IMR-90 (cell line): Measurements from ENCODE around the gene TAF11L9. TPM values are rescaled to one million over a fixed set of nuclear protein-coding genes. Genes with fewer than 3 reads are reported as not detected.
"Not testable (repeated sequence)": the region's sequence is repeated elsewhere in the genome, so short reads cannot be mapped to it uniquely, and the experiment has no call there.

Experiments
- ATAC-seq: fragments of 200-7000 bp; cut with Tn5 transposase; 2 replicates; pipeline ENCODE4 v1.9.1; 2020; ENCODE audit warnings: low read depth, mild to moderate bottlenecking, moderate library complexity
- BruUV-seq: library from RNA; stranded (reverse); fragments of 400-500 nt; replicated peaks from 2 replicates; lab custom pipeline; 2021; lab: Mats Ljungman, UMichigan
- CTCF ChIA-PET: fragments of 300-600 bp; formaldehyde crosslinking; extraction: SDS; loops from one replicate; lab custom pipeline; 2021; ENCODE audit warnings: antibody characterized with exemption; lab: Yijun Ruan, JAX
- POLR2A ChIA-PET: fragments of 300-600 bp; sonication (Branson Sonifier 250); formaldehyde crosslinking; loops from one replicate; lab custom pipeline; 2022; ENCODE audit warnings: antibody characterized with exemption; ENCODE audit not compliant: unreplicated experiment; lab: Charles Lee
- DNase-seq: peaks from one replicate; pipeline ENCODE4 v3.0.0; 2013
- H2AFZ ChIP-seq: replicated peaks from 2 replicates; pipeline ENCODE3; 2013; ENCODE audit warnings: low read length, mild to moderate bottlenecking; ENCODE audit not compliant: poor library complexity
- H2AK5ac ChIP-seq: 2 replicates; pipeline ENCODE4 v1.6.1; 2013; ENCODE audit warnings: low read depth, low read length, inconsistent platforms
- H2AK9ac ChIP-seq: replicated peaks from 2 replicates; pipeline ENCODE3; 2013; ENCODE audit warnings: mild to moderate bottlenecking, low read depth, low read length, moderate library complexity; ENCODE audit not compliant: poor library complexity
- H2BK120ac ChIP-seq: 2 replicates; pipeline ENCODE4 v1.6.1; 2013; ENCODE audit warnings: low read depth, low read length, inconsistent platforms
- H2BK15ac ChIP-seq: 3 replicates; pipeline ENCODE4 v1.6.1; 2013; ENCODE audit warnings: low read depth, low read length, inconsistent platforms
- H2BK20ac ChIP-seq: 2 replicates; pipeline ENCODE4 v1.6.1; 2013; ENCODE audit warnings: low read depth, mild to moderate bottlenecking, inconsistent platforms, low read length, moderate library complexity
- H2BK5ac ChIP-seq: 2 replicates; pipeline ENCODE4 v1.6.1; 2013; ENCODE audit warnings: mild to moderate bottlenecking, low read depth, low read length, inconsistent platforms; ENCODE audit not compliant: poor library complexity, severe bottlenecking
- H3K14ac ChIP-seq: replicated peaks from 2 replicates; pipeline ENCODE4 v1.6.1; 2013; ENCODE audit warnings: low read depth, low read length, inconsistent platforms
- H3K18ac ChIP-seq: 2 replicates; pipeline ENCODE4 v1.6.1; 2013; ENCODE audit warnings: low read depth, low read length, control low read depth
- H3K23ac ChIP-seq: 2 replicates; pipeline ENCODE4 v1.6.1; 2013; ENCODE audit warnings: low read depth, low read length, inconsistent platforms
- H3K27ac ChIP-seq: 2 replicates; pipeline ENCODE4 v1.5.1; 2013; ENCODE audit warnings: mild to moderate bottlenecking, control low read depth, low read length; ENCODE audit not compliant: insufficient read depth
- H3K27me3 ChIP-seq: 2 replicates; pipeline ENCODE4 v1.6.1; 2013; ENCODE audit warnings: low read length; ENCODE audit not compliant: control insufficient read depth, insufficient read depth
- H3K36me3 ChIP-seq: 2 replicates; pipeline ENCODE4 v1.6.1; 2013; ENCODE audit warnings: low read length, mixed read lengths; ENCODE audit not compliant: control insufficient read depth, insufficient read depth
- H3K4ac ChIP-seq: 2 replicates; pipeline ENCODE4 v1.6.1; 2013; ENCODE audit warnings: low read depth, low read length, inconsistent platforms
- H3K4me1 ChIP-seq: 2 replicates; pipeline ENCODE4 v1.6.1; 2013; ENCODE audit warnings: low read length, mixed read lengths; ENCODE audit not compliant: control insufficient read depth, insufficient read depth
- H3K4me2 ChIP-seq: 2 replicates; pipeline ENCODE4 v1.6.1; 2013; ENCODE audit warnings: low read depth, mild to moderate bottlenecking, control low read depth, low read length, moderate library complexity
- H3K4me3 ChIP-seq: 2 replicates; pipeline ENCODE4 v1.5.1; 2013; ENCODE audit warnings: low read depth, mild to moderate bottlenecking, control low read depth, low read length, moderate library complexity; ENCODE audit not compliant: insufficient read depth
- H3K56ac ChIP-seq: 2 replicates; pipeline ENCODE4 v1.6.1; 2013; ENCODE audit warnings: low read length, inconsistent platforms; ENCODE audit not compliant: insufficient read depth; ENCODE audit errors: extremely low read depth
- H3K79me1 ChIP-seq, 2 experiments: 2 replicates each; pipeline ENCODE4 v1.6.1; 2013; ENCODE audit warnings: low read length in 2 of 2, inconsistent platforms in 1 of 2, low read depth in 1 of 2
- H3K9ac ChIP-seq: 2 replicates; pipeline ENCODE4 v1.6.1; 2013; ENCODE audit warnings: low read depth, low read length, control low read depth
- H3K9me1 ChIP-seq: 2 replicates; pipeline ENCODE4 v1.6.1; 2013; ENCODE audit warnings: low read length, inconsistent platforms; ENCODE audit not compliant: insufficient read depth
- H3K9me3 ChIP-seq: 2 replicates; pipeline ENCODE4 v1.6.1; 2013; ENCODE audit warnings: low read length; ENCODE audit not compliant: control insufficient read depth, insufficient read depth
- H4K20me1 ChIP-seq: 2 replicates; pipeline ENCODE4 v1.6.1; 2013; ENCODE audit warnings: low read length, inconsistent platforms; ENCODE audit not compliant: insufficient read depth
- H4K5ac ChIP-seq: 2 replicates; pipeline ENCODE4 v1.6.1; 2013; ENCODE audit warnings: mild to moderate bottlenecking, low read depth, low read length, control low read depth
- H4K8ac ChIP-seq, 2 experiments: 2 replicates each; pipeline ENCODE4 v1.6.1; 2013; ENCODE audit warnings: low read depth in 2 of 2, low read length in 2 of 2, control low read depth in 1 of 2, inconsistent platforms in 1 of 2
- H4K91ac ChIP-seq: 2 replicates; pipeline ENCODE4 v1.6.1; 2013; ENCODE audit warnings: low read depth, low read length, inconsistent platforms; ENCODE audit not compliant: insufficient read depth
- WGBS, 2 experiments: methylation state at CpG; one replicate each; pipeline versions ENCODE4 v1.1.5 to v1.1.7; 2013; ENCODE audit warnings: missing lambda C conversion rate in 2 of 2; ENCODE audit not compliant: insufficient read length in 1 of 2; ENCODE audit errors: extremely low coverage in 2 of 2; 5-methylcytosine and 5-hydroxymethylcytosine counted together
- dilution Hi-C: fragments of 300-500 bp; cut with HindIII; formaldehyde crosslinking; loops from one replicate; pipeline ENCODE4 v1.14.3; 2018; ENCODE audit warnings: low sequenced_read_pairs; ENCODE audit not compliant: unreplicated experiment
- in situ Hi-C: fragments of 300-500 bp; cut with MboI; formaldehyde crosslinking; loops from 3 replicates; pipeline ENCODE4 v1.14.3; 2019; ENCODE audit warnings: low sequenced_read_pairs, inconsistent platforms, mixed read lengths
- intact Hi-C: fragments of 100-400 bp; cut with micrococcal nuclease; formaldehyde crosslinking; loops from 2 replicates; pipeline ENCODE4 v1.10.0; 2022
- microRNA-seq, 2 experiments: library from miRNA; stranded (forward) in 1 of 2; unstranded in 1 of 2; fragments of 10-50 nt in 1 of 2; fragments of <30 nt in 1 of 2; gene quantifications in 1 of 2; microRNA quantifications in 1 of 2; one replicate each; pipeline versions ENCODE3 to v1.1.0; 2013 to 2020; ENCODE audit not compliant: insufficient read depth in 1 of 2, insufficient read length in 1 of 2, unreplicated experiment in 1 of 2
- polyA plus RNA-seq, 3 experiments: library from polyadenylated mRNA; depleted of rRNA; stranded (reverse); fragments of >200 nt; gene quantifications; 2 replicates each; pipeline ENCODE4 v1.2.3, GENCODE V29; 2012; ENCODE audit warnings: low replicate concordance in 1 of 3
- small RNA-seq, 5 experiments: library from RNA; depleted of rRNA; stranded (forward); fragments of <200 nt; gene quantifications; one replicate each; pipeline ENCODE3, GENCODE V24; 2012
- total RNA-seq: library from RNA; depleted of rRNA; stranded (reverse); fragments of >200 nt; gene quantifications from 2 replicates; pipeline ENCODE4 v1.2.3, GENCODE V29; 2012; rRNA removed

Gene TAF11L9
- total and polyA plus RNA-seq, 2 of the 4 experiments (the other 2 are of a cell fraction) = not detected

DNA sequence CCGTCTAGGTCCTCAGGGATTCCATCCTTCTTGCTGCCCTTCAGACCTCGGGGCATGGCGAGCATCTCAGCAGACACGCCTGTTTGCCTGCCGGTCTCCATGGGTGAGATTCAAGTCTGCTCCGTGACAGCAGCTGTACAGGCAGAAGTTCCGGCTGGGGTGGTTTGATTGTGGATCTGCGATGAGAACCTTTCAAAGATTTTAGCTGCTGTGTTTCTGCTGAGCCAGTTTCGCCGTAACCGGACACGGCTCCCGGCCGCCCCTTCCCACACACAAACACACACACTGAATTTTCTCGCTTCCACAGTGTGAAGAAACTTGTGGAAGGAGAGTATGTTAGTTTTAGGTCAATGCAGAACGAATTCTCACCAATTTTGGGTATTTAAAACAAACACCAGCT, 8.5 kb downstream of the TAF11L9 start, which contains the start of gene TAF11L7:
Gene TAF11L7, minus strand, starts transcription at position 101 of the 400 bp plus-strand sequence.
- H3K18ac ChIP-seq, H3K4me3 ChIP-seq, H4K20me1 ChIP-seq, H3K27me3 ChIP-seq, H3K4ac ChIP-seq, DNase-seq, H3K27ac ChIP-seq, H3K36me3 ChIP-seq, H3K79me1 ChIP-seq, H2BK5ac ChIP-seq, dilution Hi-C loops, POLR2A ChIA-PET, H2BK20ac ChIP-seq, H3K4me2 ChIP-seq, H3K9ac ChIP-seq, H4K8ac ChIP-seq, CTCF ChIA-PET, BruUV-seq, H3K4me1 ChIP-seq, intact Hi-C loops, H2AFZ ChIP-seq, H4K5ac ChIP-seq, H3K14ac ChIP-seq, H2AK9ac ChIP-seq, in situ Hi-C loops, H4K91ac ChIP-seq, H3K23ac ChIP-seq, H2BK120ac ChIP-seq, H3K9me1 ChIP-seq, H2BK15ac ChIP-seq, H2AK5ac ChIP-seq, ATAC-seq, H3K9me3 ChIP-seq, H3K56ac ChIP-seq: not testable (repeated sequence)
- no CpG with 5 or more reads among the region's 16 CpGs for WGBS, 2 experiments

Small RNAs within 50 kb of the gene (microRNA-seq; reads per million reads assigned to microRNA genes)
- gene AC233724.3 (ENCODE audit: insufficient read depth, insufficient read length) (not detected), gene AC233724.4 (ENCODE audit: insufficient read depth, insufficient read length) (not detected), gene AC233724.6 (ENCODE audit: insufficient read depth, insufficient read length) (not detected), gene AC233724.7 (ENCODE audit: insufficient read depth, insufficient read length) (not detected)

Small RNAs within 50 kb of the gene (small RNA-seq; reads per million reads assigned to genes)
- gene AC233724.3 (0 reads per million in 5 experiments), gene AC233724.4 (0 reads per million in 5 experiments), gene AC233724.6 (0 reads per million in 5 experiments), gene AC233724.7 (0 reads per million in 5 experiments)

Other genes starting within 250 kb of the TAF11L9 start
- gene TAF11L2, start 96.2 kb downstream of the TAF11L9 start, total RNA-seq = not detected in 2 replicates
- not detected in 2 replicates for gene TAF11L2, start 96.2 kb downstream of the TAF11L9 start, polyA plus RNA-seq (2012; rRNA removed)
- gene TAF11L3, start 76.0 kb downstream of the TAF11L9 start, total RNA-seq = not detected in 2 replicates
- gene TAF11L3, start 76.0 kb downstream of the TAF11L9 start, polyA plus RNA-seq (2012; rRNA removed) = not detected in 2 replicates
- gene TAF11L4, start 72.6 kb downstream of the TAF11L9 start, total RNA-seq = not detected in 2 replicates
- not detected in 2 replicates for gene TAF11L4, start 72.6 kb downstream of the TAF11L9 start, polyA plus RNA-seq (2012; rRNA removed)
- not detected in 2 replicates for gene TAF11L5, start 69.2 kb downstream of the TAF11L9 start, total RNA-seq
- gene TAF11L5, start 69.2 kb downstream of the TAF11L9 start, polyA plus RNA-seq (2012; rRNA removed) = not detected in 2 replicates
- gene TAF11L6, start 65.7 kb downstream of the TAF11L9 start, total RNA-seq = not detected in 2 replicates
- not detected in 2 replicates for gene TAF11L6, start 65.7 kb downstream of the TAF11L9 start, polyA plus RNA-seq (2012; rRNA removed)
- not detected in 2 replicates for gene TAF11L7, start 8.6 kb downstream of the TAF11L9 start, total RNA-seq
- gene TAF11L7, start 8.6 kb downstream of the TAF11L9 start, polyA plus RNA-seq (2012; rRNA removed) = not detected in 2 replicates
- not detected in 2 replicates for gene TAF11L8, start 3.4 kb downstream of the TAF11L9 start, total RNA-seq
- not detected in 2 replicates for gene TAF11L8, start 3.4 kb downstream of the TAF11L9 start, polyA plus RNA-seq (2012; rRNA removed)
- not detected in 2 replicates for gene TAF11L10, start 3.4 kb upstream of the TAF11L9 start, total RNA-seq
- not detected in 2 replicates for gene TAF11L10, start 3.4 kb upstream of the TAF11L9 start, polyA plus RNA-seq (2012; rRNA removed)
- not detected in 2 replicates for gene TAF11L11, start 9.8 kb upstream of the TAF11L9 start, total RNA-seq
- gene TAF11L11, start 9.8 kb upstream of the TAF11L9 start, polyA plus RNA-seq (2012; rRNA removed) = not detected in 2 replicates
- gene TAF11L12, start 16.0 kb upstream of the TAF11L9 start, total RNA-seq = not detected in 2 replicates
- not detected in 2 replicates for gene TAF11L12, start 16.0 kb upstream of the TAF11L9 start, polyA plus RNA-seq (2012; rRNA removed)
- gene TAF11L13, start 37.7 kb upstream of the TAF11L9 start, total RNA-seq = not detected in 2 replicates
- gene TAF11L13, start 37.7 kb upstream of the TAF11L9 start, polyA plus RNA-seq (2012; rRNA removed) = not detected in 2 replicates
- gene TAF11L14, start 40.1 kb upstream of the TAF11L9 start, total RNA-seq = not detected in 2 replicates
- not detected in 2 replicates for gene TAF11L14, start 40.1 kb upstream of the TAF11L9 start, polyA plus RNA-seq (2012; rRNA removed)